K562 (cell line): Measurements from ENCODE around the gene TICRR. TPM values are rescaled to one million over a fixed set of nuclear protein-coding genes. Genes with fewer than 3 reads are reported as not detected.

Source experiments
- BRF2 ChIP-seq: IDR thresholded peaks from 3 replicates; pipeline ENCODE4 v1.6.1; 2011; ENCODE audit warnings: borderline replicate concordance, mild to moderate bottlenecking; ENCODE audit not compliant: insufficient read length, insufficient read depth
- CREM ChIP-seq: IDR thresholded peaks from 2 replicates; pipeline ENCODE4 v1.6.1; 2014; ENCODE audit warnings: antibody characterized with exemption, low read depth
- LEF1 ChIP-seq: fragments of 450-650 bp; IDR thresholded peaks from 2 replicates; pipeline ENCODE4 v1.6.1; 2016; ENCODE audit warnings: mild to moderate bottlenecking
- MGA ChIP-seq: fragments of 450-650 bp; IDR thresholded peaks from 2 replicates; pipeline ENCODE4 v1.6.1; 2016; ENCODE audit warnings: mild to moderate bottlenecking, moderate library complexity
- SMAD3 ChIP-seq: fragments of 450-650 bp; formaldehyde crosslinking; conservative IDR thresholded peaks from 2 replicates; pipeline ENCODE4 v1.4.0; 2020; ENCODE audit warnings: mild to moderate bottlenecking
- ZNF75A ChIP-seq: fragments of 450-650 bp; formaldehyde crosslinking; IDR thresholded peaks from 2 replicates; pipeline ENCODE4 v1.4.0; 2020; ENCODE audit warnings: mild to moderate bottlenecking
- ZNF780A ChIP-seq: fragments of 250-450 bp; sonication (Bioruptor Pico); IDR thresholded peaks from 2 replicates; pipeline ENCODE4 v1.5.0; 2021; ENCODE audit warnings: mild to moderate bottlenecking
- polyA plus RNA-seq, 8 experiments: library from polyadenylated mRNA; depleted of rRNA in 4 of 8; stranded (reverse) in 5 of 8; unstranded in 3 of 8; fragments of >200 nt; fragmentation: Nextera tagmentation in 2 of 8; fragmentation: Illumina TruSeq in 1 of 8; extraction: Ambion mirVana in 2 of 8; extraction: Trizol in 1 of 8; gene quantifications; 2 replicates each; pipeline versions ENCODE4 v1.2.1 to v1.2.3, GENCODE V29; 2011 to 2014; ENCODE audit warnings: inconsistent platforms in 1 of 8, missing spikeins in 1 of 8
- total RNA-seq, 7 experiments: library from RNA; depleted of rRNA in 6 of 7; stranded (reverse); fragments of >200 nt in 6 of 7; fragmentation: Illumina TruSeq in 2 of 7; extraction: Trizol in 2 of 7; gene quantifications; 2 replicates each; pipeline versions ENCODE4 v1.2.1 to v1.2.3, GENCODE V29; 2011 to 2021; ENCODE audit warnings: low replicate concordance in 1 of 7

The TICRR gene
- total and polyA plus RNA-seq, 9 of the 15 experiments (the other 6 are each of a cell fraction or from before 2014, with no cell fraction given), result 0.84 to 22.9 (median 13.7) TPM

- no peak for TF ChIP-seq MGA
- TF ChIP-seq CREM, result no peak
- no peak for TF ChIP-seq LEF1
- TF ChIP-seq SMAD3, result no peak
- no peak for TF ChIP-seq BRF2
- no peak for TF ChIP-seq ZNF75A (CRISPR knock-in tag)
- TF ChIP-seq ZNF780A (CRISPR knock-in tag), result no peak
These were observed 15.5 kb upstream of the TICRR start (continued) for GRCh38 chr15:89559769-89560264.
